Omental fat pad (tissue), 4 donors: Measurements from ENCODE around the gene FRYL. TPM values are rescaled to one million over a fixed set of nuclear protein-coding genes. Genes with fewer than 3 reads are reported as not detected.

Experiments
- ATAC-seq: fragments of 150-250 bp; one replicate; pipeline ENCODE4 v1.9.1; 2016; ENCODE audit warnings: mild to moderate bottlenecking, moderate library complexity; ENCODE audit not compliant: low FRiP score
- DNase-seq: peaks from one replicate; pipeline ENCODE4 v3.0.0-alpha.2; 2019; ENCODE audit warnings: low spot score
- total RNA-seq, 4 donors: library from RNA; depleted of rRNA; stranded (reverse); fragments of >200 nt; gene quantifications; one replicate each; pipeline ENCODE4 v1.1.0, GENCODE V29; 2016
- TF ChIP-seq, protein P1 (sequence below), 3 donors: fragments of 450-650 bp; IDR thresholded peaks; one replicate each; pipeline ENCODE4 v1.5.1; 2016 to 2017; ENCODE audit warnings: antibody characterized with exemption in 3 of 3, mild to moderate bottlenecking in 3 of 3, moderate library complexity in 2 of 3

The FRYL gene
- total RNA-seq, 4 donors from 2014 or later, result 45.2 to 143 (median 48.7) TPM

GRCh38 chr4:48651914-48652313 is 128.2 kb downstream of the FRYL start:
- ATAC-seq (no peak), DNase-seq (no peak)
- TF ChIP-seq, protein P1, sequence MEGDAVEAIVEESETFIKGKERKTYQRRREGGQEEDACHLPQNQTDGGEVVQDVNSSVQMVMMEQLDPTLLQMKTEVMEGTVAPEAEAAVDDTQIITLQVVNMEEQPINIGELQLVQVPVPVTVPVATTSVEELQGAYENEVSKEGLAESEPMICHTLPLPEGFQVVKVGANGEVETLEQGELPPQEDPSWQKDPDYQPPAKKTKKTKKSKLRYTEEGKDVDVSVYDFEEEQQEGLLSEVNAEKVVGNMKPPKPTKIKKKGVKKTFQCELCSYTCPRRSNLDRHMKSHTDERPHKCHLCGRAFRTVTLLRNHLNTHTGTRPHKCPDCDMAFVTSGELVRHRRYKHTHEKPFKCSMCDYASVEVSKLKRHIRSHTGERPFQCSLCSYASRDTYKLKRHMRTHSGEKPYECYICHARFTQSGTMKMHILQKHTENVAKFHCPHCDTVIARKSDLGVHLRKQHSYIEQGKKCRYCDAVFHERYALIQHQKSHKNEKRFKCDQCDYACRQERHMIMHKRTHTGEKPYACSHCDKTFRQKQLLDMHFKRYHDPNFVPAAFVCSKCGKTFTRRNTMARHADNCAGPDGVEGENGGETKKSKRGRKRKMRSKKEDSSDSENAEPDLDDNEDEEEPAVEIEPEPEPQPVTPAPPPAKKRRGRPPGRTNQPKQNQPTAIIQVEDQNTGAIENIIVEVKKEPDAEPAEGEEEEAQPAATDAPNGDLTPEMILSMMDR (IDR thresholded peaks at IDR 0.05), result no peak

- no peak for ATAC-seq
- TF ChIP-seq, protein P1 (IDR thresholded peaks at IDR 0.05), result no peak
- DNase-seq, result no peak
Measured at GRCh38 chr4:48649505-48649904, 130.6 kb downstream of the FRYL start.

GRCh38 chr4:48645225-48645794 is 134.8 kb downstream of the FRYL start:
- TF ChIP-seq, protein P1 (IDR thresholded peaks at IDR 0.05), result no peak
- ATAC-seq, result no peak
- DNase-seq, result no peak

- ATAC-seq (no peak), DNase-seq (no peak)
- TF ChIP-seq, protein P1 (IDR thresholded peaks at IDR 0.05), result no peak
Measured at GRCh38 chr4:48642421-48643374, 137.4 kb downstream of the FRYL start.

DNA sequence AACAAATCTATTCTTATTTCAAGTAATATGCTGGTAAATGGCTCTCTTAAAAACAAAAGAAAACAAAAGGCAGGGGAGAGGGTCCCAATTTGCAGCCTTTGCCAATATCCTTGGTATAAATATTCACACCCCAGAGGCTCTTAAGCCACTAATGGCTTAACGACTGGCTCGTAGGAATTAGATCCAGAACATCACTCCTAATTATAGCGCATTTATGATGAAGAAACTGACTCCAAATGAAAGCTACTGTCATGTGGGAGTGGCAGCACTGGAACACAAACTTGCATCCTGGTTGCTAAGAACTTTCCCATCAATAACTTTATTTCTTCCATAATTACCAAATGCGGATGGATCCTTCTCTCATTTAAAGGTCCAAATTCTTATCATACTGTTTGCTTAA is 138.7 kb downstream of the FRYL start:
- ATAC-seq, result no peak
- DNase-seq, result no peak
- TF ChIP-seq, protein P1 (IDR thresholded peaks at IDR 0.05), result no peak

GRCh38 chr4:48640699-48641098 is 139.4 kb downstream of the FRYL start:
- DNase-seq, result no peak
- TF ChIP-seq, protein P1 (IDR thresholded peaks at IDR 0.05), result no peak
- ATAC-seq, result no peak
